ENCODE data around the gene NTRK2. TPM values are rescaled to one million over a fixed set of nuclear protein-coding genes. Genes with fewer than 3 reads are reported as not detected.

The NTRK2 gene
- total RNA-seq, 1 donor from 2014 or later = 16.0 TPM

DNA sequence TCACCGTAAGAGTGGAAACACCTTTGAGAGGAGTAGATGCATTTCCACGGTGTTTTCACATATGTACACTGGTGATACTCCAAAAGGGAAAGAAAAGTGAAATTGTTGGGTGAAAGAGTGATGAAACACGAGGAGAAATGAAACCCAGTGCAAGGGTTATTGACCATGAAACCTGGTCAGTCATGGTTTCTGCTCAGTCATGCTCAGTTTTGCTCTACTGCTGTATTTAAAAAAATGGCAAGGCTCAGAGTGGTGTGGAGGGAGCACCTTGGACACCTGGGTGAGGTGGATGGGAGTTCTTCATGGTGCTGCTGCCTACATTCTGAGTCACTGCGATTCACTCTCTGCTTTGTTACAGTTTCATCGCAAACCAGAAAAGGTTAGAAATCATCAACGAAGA lies 32.3 kb downstream of the NTRK2 start:
- intact Hi-C loops (cut with DNase I) = no loop called here
- Histone ChIP-seq H3K27ac (no peak overlapping the region), H3K4me3 (no peak overlapping the region), H3K36me3 (no peaks in the 10 kb centered on the region), H3K27me3 (no peaks in the 10 kb centered on the region), H3K4me1 (peaks cover 21% of the 10 kb centered on the region), H3K9me3 (no peaks in the 10 kb centered on the region)
- TF ChIP-seq, protein P1, sequence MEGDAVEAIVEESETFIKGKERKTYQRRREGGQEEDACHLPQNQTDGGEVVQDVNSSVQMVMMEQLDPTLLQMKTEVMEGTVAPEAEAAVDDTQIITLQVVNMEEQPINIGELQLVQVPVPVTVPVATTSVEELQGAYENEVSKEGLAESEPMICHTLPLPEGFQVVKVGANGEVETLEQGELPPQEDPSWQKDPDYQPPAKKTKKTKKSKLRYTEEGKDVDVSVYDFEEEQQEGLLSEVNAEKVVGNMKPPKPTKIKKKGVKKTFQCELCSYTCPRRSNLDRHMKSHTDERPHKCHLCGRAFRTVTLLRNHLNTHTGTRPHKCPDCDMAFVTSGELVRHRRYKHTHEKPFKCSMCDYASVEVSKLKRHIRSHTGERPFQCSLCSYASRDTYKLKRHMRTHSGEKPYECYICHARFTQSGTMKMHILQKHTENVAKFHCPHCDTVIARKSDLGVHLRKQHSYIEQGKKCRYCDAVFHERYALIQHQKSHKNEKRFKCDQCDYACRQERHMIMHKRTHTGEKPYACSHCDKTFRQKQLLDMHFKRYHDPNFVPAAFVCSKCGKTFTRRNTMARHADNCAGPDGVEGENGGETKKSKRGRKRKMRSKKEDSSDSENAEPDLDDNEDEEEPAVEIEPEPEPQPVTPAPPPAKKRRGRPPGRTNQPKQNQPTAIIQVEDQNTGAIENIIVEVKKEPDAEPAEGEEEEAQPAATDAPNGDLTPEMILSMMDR (IDR thresholded peaks at IDR 0.05) = no peak
- no peak for TF ChIP-seq POLR2A (IDR thresholded peaks at IDR 0.05)
- TF ChIP-seq POLR2AphosphoS5 (IDR thresholded peaks at IDR 0.05; ENCODE audit: insufficient read depth in 1 of 2, low read depth in 1 of 2) = no peak
- DNase-seq (ENCODE audit: extremely low spot score in 2 of 2) = no peak

DNA sequence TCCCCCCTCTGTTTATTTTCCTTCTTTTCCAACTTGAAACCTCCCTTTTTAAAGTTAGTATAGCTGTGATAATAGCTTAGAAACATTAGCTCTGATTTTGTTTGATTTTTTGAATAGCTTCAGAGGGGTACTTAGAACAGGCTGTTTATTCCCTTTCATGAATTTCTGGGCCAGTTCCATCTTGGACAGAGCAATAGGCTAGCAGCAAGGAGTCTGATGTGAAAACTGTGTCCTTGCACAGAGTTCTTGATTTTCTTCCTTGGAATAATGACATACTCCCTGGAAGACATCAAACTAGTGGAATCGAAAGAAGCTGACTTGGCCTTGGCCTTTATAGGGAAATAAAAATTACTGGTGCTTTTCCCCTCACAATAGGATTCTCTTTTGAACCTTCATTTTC lies 32.9 kb downstream of the NTRK2 start:
- H3K27ac ChIP-seq = no peak overlapping the region
- no peaks in the 10 kb centered on the region for H3K27me3 ChIP-seq
- TF ChIP-seq, protein P1 (IDR thresholded peaks at IDR 0.05) = no peak
- TF ChIP-seq POLR2A (IDR thresholded peaks at IDR 0.05) (no peak), POLR2AphosphoS5 (IDR thresholded peaks at IDR 0.05; ENCODE audit: insufficient read depth in 1 of 2, low read depth in 1 of 2) (no peak)
- H3K4me1 ChIP-seq = peaks cover 14% of the 10 kb centered on the region
- DNase-seq (ENCODE audit: extremely low spot score in 2 of 2) = no peak
- H3K9me3 ChIP-seq = no peaks in the 10 kb centered on the region
- H3K36me3 ChIP-seq = no peaks in the 10 kb centered on the region
- H3K4me3 ChIP-seq = no peak overlapping the region
- intact Hi-C loops (cut with DNase I) = no loop called here

DNA sequence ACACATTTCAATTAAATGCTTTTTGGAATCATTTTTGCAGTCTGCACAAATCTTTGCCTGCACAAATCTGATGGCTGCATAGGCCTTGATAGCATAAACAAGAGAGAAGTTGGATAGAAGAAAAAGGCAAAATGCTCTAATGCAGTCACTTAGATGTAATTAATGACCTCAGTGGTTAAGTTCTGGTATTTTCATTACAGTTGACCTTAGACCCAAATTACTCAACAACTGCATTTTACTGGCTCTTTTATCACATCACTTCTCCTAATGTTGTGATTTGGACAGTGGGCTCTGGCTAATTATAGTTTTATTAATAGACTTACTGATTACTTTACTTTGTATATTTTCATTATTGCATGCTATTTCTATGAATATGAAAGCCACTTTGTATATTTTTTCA lies 34.3 kb downstream of the NTRK2 start:
- no peaks in the 10 kb centered on the region for H3K9me3 ChIP-seq
- H3K27me3 ChIP-seq = no peaks in the 10 kb centered on the region
- intact Hi-C loops (cut with DNase I) = no loop called here

DNA sequence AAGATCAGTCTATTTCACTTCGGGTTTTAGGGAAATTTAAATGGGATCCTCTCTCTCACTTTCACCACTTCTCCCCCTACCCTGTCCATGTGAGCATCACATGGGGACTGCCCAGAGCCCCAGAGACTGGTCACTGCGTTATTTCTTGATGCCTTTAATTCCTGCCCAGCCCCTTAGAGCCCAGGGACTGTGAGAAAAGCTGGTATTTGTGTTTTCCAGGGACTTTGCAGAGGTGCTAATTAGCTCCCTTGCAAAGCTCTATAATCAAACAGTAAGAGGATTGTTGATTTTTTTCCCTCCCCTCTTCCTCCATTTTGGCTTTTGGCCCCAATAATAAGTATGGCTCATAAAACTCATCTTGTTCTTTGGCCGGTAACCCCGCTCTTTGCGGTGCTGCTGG lies 35.6 kb downstream of the NTRK2 start:
- H3K36me3 ChIP-seq = no peaks in the 10 kb centered on the region
- H3K4me1 ChIP-seq = peaks cover 13% of the 10 kb centered on the region
- no peaks in the 10 kb centered on the region for H3K9me3 ChIP-seq
- no peak for DNase-seq (ENCODE audit: extremely low spot score in 2 of 2)
- no peaks in the 10 kb centered on the region for H3K27me3 ChIP-seq
- H3K27ac ChIP-seq = no peak overlapping the region
- intact Hi-C loops (cut with DNase I) = no loop called here
- TF ChIP-seq, protein P1 (IDR thresholded peaks at IDR 0.05) = no peak
- TF ChIP-seq POLR2AphosphoS5 (IDR thresholded peaks at IDR 0.05; ENCODE audit: insufficient read depth in 1 of 2, low read depth in 1 of 2) (no peak), POLR2A (IDR thresholded peaks at IDR 0.05) (no peak)
- H3K4me3 ChIP-seq = peak overlapping the region in 1 of 2 donors; percentile 3

More for the DNA sequence above, 34.3 kb downstream of the NTRK2 start:
- TF ChIP-seq, protein P1 (IDR thresholded peaks at IDR 0.05) = no peak
- TF ChIP-seq POLR2AphosphoS5 (IDR thresholded peaks at IDR 0.05; ENCODE audit: insufficient read depth in 1 of 2, low read depth in 1 of 2) = no peak
- H3K27ac ChIP-seq = no peak overlapping the region
- H3K4me3 ChIP-seq = no peak overlapping the region
- H3K36me3 ChIP-seq = no peaks in the 10 kb centered on the region
- DNase-seq (ENCODE audit: extremely low spot score in 2 of 2) = no peak
- H3K4me1 ChIP-seq = peaks cover 13% of the 10 kb centered on the region

DNA sequence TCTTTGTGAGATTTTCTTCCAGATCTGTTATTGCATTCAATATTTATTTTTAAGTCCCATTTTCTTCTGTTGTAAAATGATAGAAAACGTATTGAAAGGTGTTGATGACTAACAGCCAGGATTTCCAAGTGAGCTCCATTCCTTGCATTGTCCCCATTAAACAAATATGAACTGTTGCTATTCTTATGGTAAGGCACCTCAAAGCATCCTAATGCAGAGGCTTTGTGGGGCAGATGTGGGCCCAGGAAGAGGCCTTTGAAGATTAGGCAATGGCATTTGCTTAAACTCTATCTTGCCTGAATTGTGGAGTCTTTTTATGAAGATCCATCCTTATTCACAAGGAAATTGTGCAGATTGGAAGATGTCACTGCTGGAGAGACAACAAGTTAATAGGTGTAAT lies 38.9 kb downstream of the NTRK2 start:
- intact Hi-C loops (cut with DNase I) = no loop called here
- Histone ChIP-seq H3K36me3 (no peaks in the 10 kb centered on the region), H3K4me1 (no peaks in the 10 kb centered on the region), H3K4me3 (no peak overlapping the region), H3K27ac (no peak overlapping the region), H3K9me3 (no peaks in the 10 kb centered on the region), H3K27me3 (no peaks in the 10 kb centered on the region)
- DNase-seq (ENCODE audit: extremely low spot score in 2 of 2) = no peak
- TF ChIP-seq, protein P1 (IDR thresholded peaks at IDR 0.05) = no peak

Data from vagina (tissue), 2 donors.